Skeletal muscle cell (primary cell): ENCODE measurements around the gene SLC1A3.
"Not testable (repeated sequence)": the region's sequence is repeated elsewhere in the genome, so short reads cannot be mapped to it uniquely, and the experiment has no call there.

ENCODE experiments used
- DNase-seq: peaks from one replicate; pipeline ENCODE4 v3.0.0-alpha.2; 2010; ENCODE audit warnings: low read depth
- H3K4me3 ChIP-seq: 2 replicates; pipeline ENCODE4 v1.5.1; 2011; ENCODE audit warnings: low read depth, mild to moderate bottlenecking, control low read depth, low read length, moderate library complexity

SLC1A3 gene

DNA sequence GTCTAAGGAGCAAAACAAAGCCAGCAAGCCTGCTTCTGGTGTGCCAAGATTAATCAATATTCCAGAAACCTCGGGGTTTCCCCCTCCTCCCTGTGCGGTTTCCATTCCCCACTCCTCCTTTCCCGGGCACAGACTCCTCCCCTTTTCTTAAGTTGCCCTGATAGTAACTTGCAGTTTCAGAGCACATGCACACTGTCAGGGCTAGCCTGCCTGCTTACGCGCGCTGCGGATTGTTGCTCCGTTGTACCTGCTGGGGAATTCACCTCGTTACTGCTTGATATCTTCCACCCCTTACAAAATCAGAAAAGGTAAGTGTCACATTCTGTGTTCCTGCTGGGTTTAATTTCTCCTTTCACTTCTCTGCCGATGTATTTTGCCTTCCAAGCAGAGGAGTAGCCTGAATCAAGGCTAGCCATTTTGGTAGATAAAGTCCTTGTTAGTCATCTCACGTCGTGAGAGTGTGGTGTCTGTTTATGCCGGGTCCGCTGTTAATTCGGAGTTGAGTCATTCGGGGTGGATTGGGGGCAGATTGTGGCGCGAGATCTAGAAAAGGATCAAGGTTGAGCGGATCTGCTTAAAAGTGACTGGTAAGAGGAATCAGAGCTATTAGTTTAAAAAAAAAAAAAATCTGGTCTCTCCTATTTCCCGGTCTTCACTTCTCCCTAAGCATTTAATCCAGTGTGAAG, at the start of gene SLC1A3:
Gene SLC1A3 (plus strand): TSS at position 179 of the 686 bp plus-strand sequence. CDS start 1,818 bp downstream, outside the sequence.
- no peak for DNase-seq

DNA sequence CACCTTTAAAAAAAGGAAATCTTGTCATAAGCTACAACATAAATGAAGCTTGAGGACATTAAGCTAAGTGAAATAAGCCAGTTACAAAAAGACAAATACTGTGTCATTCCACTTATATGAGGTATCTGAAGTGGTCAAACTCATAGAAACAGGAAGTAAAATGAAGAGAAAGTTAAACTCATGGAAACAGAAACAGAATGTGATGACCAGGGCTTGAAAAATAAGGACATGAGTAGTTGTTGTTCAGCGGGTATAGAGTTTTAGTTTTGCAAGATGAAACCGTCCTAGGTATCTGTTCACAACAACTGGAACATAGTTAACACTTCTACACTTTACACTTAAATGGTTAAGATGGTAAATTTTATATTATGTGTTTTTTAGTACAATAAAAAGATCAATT, 47.8 kb upstream of the SLC1A3 start:
- H3K4me3 ChIP-seq = no peak overlapping the region
- DNase-seq = no peak

More for the DNA sequence above, at the start of gene SLC1A3:
- H3K4me3 ChIP-seq = peak within 1 kb of the TSS; percentile 72

DNA sequence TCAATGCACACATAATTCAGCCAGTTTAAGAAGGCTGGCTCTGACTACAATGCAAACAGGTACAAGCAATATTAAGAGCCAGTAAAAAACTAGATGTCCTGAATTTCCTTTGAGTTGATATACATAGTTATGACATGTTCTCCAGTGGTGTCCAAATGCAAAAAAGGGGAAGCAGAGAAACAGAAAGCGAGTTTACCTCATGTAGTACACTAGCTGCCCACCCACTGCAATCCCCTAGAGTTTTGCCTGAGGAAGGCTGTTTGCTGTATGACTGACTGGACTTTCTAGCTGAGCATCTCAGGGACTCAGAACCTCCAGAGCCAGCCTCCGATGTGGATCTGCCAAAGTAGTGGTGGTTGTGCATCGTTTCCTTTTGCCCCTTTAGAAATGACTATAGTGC, 44.8 kb upstream of the SLC1A3 start:
- DNase-seq = no peak
- H3K4me3 ChIP-seq = no peak overlapping the region

DNA sequence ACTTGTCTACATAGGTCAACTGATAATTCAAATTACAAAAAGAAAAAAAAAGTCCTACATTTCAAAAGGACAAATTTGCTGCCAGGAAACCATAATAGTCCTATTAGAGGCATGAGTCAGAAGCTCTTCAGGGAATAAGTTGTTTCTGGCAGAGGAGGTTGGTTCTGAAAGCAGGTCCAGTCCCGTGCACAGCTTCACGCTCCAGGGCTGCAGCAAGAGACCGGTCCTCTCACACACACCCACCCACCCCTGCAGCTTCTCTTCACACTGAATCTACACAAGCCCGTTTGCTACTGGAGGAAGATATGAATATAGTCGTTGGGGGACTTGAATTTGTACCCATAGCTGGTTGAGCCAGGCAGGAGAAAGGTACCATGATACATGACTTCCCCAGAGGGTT, 36.9 kb upstream of the SLC1A3 start:
- H3K4me3 ChIP-seq = no peak overlapping the region
- peak; percentile 71 for DNase-seq

DNA sequence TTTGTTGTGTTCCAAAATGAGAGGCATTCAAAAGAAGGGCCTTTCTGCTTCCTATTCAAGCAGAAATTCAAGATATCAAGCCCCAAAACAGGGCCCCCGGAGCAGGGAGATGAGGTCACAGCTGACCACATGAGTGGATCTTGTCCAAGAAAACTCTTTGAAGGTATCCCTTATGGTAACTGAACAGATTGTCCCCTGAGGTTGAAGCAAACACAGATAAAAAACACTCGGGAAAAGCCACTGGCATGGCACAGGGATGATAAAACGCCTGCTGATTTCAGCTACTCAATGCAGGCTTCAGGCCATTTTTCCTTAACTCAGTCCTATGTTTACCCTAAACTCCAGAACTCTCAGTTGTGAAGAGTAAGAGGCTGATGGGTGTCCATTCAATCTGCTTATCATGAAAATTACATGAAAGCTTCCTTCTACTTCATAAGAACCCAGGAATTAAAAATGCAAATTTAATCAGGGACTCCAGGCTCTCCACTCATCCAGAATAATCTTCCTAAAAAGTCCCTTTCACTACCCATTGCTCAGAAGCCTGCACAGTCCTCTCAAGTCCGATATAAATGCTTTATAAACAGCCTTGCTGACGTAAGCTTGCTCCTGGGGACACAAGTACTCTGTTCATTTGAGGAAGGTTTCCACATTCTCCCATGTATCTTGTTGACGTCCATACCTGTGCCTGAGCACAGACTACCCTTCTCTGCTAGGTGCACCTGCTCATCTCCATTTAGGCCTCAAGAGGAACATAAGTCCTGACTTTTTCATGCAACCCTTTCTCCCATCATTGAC, 35.9 kb upstream of the SLC1A3 start:
- DNase-seq = peak; percentile 76

DNA sequence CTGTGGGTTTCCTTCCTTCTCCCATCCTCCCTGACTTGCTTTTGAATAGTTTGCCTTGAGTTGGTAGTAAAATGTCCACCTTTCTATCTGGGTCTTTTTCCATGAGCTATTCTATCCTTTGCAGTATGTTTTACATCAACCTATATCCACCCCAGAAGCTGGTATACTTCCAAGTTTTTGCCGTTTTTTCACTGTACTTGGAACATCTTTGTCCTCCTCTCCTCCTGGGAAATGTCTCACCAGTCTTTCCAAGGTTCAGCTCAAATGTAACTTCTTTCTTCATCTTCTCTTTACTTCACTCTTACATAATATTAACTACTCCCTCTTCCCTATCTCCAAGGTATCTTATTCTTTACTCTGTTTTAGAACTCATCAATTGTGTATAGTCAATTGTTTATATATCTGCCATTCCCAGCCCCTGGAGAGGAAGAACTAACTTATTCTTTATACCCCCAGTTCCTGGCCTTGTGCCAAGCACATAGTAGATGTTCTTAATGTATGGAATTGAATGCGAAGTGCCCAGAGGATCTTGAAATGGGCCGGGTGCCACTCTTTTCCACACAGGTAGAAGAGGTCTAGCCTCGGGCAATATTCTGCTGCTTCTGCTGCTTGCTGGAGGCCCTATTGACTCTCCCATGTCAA, 34.9 kb upstream of the SLC1A3 start:
- H3K4me3 ChIP-seq = no peak overlapping the region
- no peak for DNase-seq

More for the DNA sequence above, 35.9 kb upstream of the SLC1A3 start:
- no peak overlapping the region for H3K4me3 ChIP-seq

DNA sequence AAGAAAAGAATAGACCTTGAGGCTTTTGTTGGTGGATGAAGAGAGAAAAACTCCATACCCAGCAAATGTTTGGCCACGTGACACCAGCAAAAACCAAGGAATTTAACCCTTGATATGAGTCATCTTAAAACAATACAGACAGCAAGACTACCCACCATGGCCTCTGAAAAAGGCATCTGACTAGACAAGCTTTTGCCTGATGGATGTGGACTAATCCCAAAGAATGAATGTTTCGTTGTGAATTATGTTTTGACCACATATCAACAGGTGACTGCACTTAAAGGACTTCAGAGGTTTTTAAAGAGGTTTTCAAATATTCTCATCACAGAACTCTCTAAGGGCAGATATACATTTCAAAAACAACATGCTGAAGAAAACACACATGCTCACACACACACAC, 33.0 kb upstream of the SLC1A3 start:
- peak; percentile 86 for DNase-seq

DNA sequence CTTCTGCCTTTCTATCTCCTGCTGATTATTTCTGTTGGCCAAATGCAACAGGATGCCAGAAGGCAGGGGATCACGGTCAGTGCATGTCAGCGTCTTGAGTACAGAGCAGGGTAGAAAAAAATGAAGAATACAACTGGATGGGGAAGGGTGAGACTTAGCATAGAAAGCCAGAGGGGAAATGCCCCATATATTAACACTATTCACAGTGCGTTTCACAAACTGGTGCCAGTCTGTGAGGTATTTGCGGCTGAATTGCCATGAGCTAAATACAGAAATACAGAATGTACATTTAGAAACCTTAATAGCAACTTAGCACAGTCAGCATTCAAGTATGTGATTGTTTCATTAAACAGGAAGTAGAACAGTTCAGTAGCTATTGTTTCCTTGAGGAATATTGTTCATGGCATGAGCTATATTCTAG, 31.0 kb upstream of the SLC1A3 start:
- peak; percentile 69 for DNase-seq
- no peak overlapping the region for H3K4me3 ChIP-seq

More for the DNA sequence above, 33.0 kb upstream of the SLC1A3 start:
- H3K4me3 ChIP-seq = no peak overlapping the region

DNA sequence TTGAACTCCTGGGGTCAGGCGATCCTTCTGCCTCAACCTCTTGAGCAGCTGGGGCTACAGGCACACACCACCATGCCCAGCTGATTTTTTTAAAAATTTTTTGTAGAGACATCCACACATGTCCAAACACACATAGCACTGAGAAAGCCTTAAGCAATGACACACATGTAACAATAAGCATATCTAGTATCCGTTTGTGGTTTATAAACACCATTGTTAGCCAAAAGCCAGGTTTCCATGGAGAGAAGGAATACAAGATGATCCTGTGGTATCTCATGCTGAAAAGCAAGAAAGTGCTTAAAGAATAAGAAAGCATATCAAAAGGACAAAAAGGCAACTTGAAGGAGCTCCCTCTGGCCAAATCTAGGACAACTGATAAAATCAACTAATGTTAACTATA, 29.7 kb upstream of the SLC1A3 start:
- DNase-seq = no peak
- no peak overlapping the region for H3K4me3 ChIP-seq

DNA sequence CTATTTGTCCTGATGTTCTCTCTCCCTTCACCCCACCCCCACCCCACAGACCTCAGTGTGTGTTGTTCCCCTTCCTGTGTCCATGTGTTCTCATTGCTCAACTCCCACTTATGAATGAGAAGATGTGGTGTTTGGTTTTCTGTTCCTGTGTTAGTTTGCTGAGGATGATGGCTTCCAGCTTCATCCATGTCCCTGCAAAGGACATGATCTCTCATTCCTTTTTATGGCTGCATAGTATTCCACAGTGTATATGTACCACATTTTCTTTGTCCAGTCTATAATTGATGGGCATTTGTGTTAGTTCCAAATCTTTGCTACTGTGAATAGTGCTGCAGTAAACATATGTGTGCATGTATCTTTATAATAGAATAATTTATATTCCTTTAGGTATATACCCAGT, 26.5 kb upstream of the SLC1A3 start:
- not testable (repeated sequence) for DNase-seq, H3K4me3 ChIP-seq

DNA sequence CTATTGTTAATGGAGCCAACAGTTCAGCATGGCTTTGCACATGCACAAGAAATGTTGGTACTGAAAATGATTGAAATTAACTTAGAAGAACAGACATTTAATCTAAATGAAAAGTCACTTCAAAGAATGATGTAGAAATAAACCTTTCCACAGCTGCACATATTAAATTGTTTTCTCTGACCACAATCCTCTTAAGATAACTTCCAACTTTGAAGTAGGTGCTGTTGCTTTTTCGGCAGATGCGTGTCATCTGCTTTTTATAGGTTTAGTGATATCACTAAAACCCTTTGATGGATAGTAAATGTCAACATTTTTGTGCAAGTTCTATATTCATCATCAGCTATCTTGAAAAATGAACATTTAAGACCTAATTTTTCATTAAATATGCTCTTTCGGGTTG, 25.3 kb upstream of the SLC1A3 start:
- no peak overlapping the region for H3K4me3 ChIP-seq
- no peak for DNase-seq

DNA sequence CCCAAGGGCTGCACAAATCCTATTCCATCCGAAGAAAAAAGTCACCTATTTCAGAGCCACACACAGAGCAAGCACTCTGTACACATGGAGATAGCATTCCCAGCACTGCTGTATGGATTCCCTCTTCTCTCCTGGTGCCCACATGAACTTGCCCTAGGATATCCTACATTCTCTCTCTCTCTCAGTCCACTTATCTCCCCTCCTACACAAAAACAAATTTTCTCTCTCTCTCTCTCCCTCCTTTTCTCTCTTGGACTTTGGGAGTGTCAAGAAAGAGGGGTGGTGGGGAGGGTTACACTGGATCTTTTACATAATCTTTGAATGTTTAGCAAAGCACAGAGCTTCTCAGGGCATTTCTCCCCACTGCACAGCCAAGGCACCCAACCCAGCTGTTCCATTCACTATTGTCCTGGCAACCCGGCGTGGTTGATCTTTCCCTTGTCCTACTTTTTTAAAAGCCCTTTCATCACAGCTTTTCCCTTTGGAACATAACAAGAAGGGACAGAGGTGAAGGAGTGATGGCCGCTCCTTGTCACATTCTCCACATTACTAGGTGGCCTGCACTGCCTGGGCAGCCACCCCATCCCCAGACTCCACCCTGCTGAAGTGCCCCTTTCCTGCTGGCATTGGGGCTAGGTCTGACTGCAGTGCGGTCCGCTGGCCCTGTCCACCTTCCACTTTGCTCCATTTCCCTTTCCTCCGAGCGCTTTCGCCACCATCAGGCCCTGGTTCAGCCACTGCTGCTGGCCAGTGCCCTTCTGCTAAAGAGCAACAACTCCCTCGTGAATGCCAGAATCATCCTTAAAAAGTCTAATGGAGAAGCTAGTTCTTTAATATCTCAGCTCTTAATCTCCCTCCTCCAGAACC, 22.2 kb upstream of the SLC1A3 start:
- no peak for DNase-seq
- H3K4me3 ChIP-seq = no peak overlapping the region

DNA sequence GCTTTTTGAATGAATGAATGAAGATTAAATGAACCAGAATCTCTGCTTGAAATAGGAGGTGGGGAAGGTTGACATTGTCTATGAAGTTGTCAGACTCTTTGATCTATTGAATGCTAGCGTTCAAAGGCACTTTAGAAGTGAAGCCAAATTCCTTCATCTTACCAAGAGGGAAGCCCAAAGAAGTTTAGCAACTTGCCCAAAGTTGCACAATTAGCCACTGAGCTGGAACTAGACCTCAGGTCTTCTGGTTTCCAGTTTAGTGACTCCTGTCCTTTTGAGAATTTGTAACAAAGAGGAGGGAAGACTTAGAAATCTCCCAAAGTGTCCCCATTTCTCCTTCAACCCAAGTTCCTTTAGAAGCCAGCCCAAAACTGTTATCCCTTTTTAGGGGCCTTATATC, 20.7 kb upstream of the SLC1A3 start:
- no peak overlapping the region for H3K4me3 ChIP-seq
- no peak for DNase-seq

DNA sequence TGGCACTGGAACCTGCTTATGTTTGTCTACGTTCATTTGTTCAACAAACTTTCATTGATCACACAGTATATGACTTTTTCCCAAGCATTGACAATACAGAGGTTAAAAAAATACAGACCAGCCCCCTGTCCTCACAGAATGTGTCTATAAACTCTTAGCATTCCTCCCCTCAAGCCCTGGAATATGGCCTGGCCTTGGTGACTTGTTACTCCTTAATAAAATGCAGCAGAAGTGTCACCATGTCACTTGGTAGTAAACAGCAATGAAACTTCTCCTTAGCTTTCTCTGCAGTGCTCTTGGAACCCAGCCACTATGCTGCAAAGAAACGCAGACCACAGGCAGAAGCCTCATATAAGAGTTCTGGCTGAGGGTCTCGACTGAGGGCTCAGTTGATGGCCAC, 19.1 kb upstream of the SLC1A3 start:
- no peak overlapping the region for H3K4me3 ChIP-seq
- DNase-seq = no peak

DNA sequence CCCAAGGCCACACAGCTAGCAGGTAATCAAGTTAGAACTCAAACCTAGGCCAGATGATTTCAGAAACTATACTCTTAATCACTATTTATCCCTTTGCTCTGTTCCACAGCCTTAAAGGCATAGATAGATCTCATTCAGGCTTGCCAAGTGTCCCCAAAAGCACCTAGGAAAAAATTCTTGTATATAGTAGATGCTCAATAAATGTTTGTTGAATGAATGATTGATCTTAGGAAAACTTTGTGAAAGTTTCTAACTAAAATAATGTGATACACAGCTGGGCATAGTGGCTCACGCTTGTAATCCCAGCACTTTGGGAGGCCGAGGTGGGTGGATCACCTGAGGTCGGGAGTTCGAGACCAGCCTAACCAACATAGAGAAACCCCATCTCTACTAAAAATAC, 16.7 kb upstream of the SLC1A3 start:
- H3K4me3 ChIP-seq, DNase-seq: not testable (repeated sequence)

DNA sequence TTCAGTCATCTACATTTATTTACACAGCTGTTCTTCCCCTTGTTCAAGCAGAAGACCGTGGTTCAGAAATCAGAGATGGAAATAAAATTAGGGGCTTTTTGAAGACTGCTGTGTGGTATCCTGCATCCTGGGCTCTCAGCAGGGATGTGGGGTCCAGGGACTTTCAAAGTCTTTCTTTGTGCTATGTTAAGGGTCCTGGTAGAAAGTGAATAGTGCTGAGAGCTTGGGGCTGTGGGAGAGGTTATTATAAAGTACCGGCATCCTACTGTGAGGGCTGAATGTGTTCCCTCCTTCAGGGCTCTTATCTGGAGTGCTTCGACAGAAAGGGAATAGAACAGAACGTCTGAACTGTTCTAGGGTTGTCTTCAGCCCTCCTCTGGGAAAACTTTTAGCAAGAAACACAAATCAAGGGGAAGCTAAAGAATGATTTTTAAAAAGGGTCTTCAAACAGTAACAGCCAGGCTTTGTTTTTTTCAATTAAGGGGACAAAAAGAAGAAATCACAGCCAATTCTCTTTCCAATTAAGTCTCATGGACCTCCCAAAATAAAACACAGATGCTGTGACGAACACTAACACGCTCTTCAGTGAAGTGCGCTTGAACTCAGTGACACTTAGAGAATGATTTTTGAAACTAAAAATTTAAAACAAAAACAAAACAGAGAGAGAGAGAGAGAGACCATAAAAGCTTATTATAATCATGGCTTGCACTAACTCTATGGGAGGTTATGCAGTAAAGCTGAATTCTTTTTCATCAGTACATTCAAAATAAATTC, 15.7 kb upstream of the SLC1A3 start:
- H3K4me3 ChIP-seq = no peak overlapping the region
- DNase-seq = no peak

DNA sequence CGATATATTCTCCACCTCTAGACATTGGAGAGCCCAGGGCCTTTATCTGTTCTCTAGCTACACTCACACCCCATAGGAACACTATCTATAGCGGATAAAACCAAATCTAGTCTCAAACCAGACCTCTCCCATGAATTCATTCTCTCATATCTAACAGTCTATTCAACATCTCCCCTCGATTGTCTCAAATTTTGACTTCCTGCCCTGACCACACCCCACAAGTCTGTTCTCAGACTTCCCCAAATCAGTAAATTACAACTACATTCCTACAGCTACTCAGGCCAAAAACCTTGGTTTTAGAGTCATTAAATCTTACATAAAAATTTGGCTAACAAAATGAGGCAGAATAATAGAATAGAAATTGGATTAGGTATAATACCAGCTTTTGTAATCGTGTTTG, 12.5 kb upstream of the SLC1A3 start:
- DNase-seq = no peak
- no peak overlapping the region for H3K4me3 ChIP-seq

DNA sequence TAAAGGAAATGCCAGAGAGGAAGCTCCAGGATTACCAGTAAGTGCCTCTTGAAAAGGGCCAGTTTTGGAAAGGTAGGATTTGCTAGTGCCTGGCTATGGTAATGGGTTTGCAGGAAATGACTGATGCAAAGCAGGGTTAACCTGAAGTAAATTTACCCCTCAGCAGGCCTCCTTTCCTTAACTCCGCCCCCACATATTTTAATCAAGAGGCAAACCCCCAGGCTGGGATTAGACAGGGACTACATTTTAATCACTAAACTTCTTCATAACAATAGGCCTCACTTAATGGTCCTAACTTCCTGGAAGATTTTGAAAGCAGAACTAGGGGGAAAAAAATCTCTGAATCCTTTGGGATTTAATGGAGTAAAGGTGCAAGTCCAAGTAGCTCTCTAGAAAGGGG, 10.2 kb upstream of the SLC1A3 start:
- no peak overlapping the region for H3K4me3 ChIP-seq
- no peak for DNase-seq

DNA sequence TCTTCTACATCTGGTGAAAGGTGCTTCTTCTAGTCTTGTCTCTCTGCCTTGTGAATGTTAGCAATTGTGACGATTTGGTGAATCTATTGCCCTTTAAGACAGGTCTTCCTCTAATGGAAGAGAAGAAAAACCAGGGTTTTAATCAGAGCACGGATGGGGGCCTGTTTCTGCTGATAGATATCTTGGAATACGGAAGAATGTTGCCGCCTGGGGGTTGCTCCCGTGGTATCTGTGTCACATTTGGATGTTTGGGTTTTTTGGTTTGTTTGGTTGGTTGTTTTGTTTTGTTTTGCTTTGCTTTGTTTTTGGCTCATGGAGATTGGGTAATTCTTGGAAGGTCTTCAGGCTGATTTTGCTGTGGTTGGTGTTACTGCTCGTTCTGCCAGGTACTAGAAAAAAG, 9.7 kb upstream of the SLC1A3 start:
- no peak overlapping the region for H3K4me3 ChIP-seq

More for the DNA sequence above, 9.7 kb upstream of the SLC1A3 start:
- DNase-seq = no peak
